Stimulated activated CD8-positive, alpha-beta memory T cell treated with anti-CD3 and anti-CD28 coated beads, Interleukin-7, amount 100 ng/mL, for 1 hour (primary cell): ENCODE results near the gene SAMD1.

Source experiments
- DNase-seq, 2 donors: peaks; one replicate each; pipeline ENCODE4 v3.0.0-alpha.2; 2020; ENCODE audit warnings: low read depth in 2 of 2

The SAMD1 gene

DNA sequence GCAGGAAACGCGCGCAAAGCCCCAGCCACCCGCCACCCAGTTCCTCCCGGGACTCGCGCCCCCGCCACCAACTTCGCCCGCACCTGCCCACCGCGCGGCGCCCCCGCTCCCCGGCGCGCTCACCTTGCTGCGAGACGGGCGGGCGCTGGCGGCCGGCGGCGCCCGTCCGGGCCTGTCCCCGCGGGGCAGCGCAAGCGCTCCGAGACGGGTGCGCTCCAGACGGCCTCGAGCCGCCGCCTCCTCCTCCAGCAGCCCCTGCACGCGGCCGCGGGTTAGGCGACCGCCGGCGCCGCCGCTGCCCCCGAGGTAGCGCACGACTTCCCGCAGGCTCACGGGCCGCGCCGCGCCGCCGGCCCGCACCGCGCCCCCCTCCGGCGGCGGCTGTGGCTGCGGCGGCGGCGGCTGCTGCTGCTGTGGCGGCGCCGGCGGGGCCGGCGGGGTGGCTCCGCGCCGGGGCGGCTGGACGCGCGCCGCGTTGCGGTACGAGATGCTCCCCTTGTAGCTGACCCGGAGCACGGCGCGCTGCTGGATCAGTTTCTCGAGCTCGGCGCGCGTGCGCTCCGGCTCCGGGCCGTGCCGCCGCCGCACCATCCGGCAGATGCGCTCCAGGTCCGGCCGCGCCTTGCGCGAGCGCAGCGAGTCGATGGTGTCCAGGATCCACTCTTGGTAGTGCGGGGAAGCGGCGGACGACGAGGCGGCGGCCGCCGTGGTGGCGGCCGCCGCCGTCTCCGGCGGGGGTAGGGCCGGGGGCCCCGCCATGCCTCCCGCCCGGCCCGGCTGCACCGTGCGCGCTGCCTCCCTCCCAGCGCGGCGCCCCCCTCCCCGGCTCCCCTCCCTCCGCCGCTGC lies 666 bp downstream of the SAMD1 start:
- no peak for DNase-seq

- DNase-seq: no peak
Measured at GRCh38 chr19:14089412-14089661, 1.2 kb downstream of the SAMD1 start.

GRCh38 chr19:14088634-14089411 lies 1.7 kb downstream of the SAMD1 start:
- DNase-seq: no peak

- DNase-seq: no peak
Measured at GRCh38 chr19:14086098-14086497, 4.5 kb downstream of the SAMD1 start.

DNA sequence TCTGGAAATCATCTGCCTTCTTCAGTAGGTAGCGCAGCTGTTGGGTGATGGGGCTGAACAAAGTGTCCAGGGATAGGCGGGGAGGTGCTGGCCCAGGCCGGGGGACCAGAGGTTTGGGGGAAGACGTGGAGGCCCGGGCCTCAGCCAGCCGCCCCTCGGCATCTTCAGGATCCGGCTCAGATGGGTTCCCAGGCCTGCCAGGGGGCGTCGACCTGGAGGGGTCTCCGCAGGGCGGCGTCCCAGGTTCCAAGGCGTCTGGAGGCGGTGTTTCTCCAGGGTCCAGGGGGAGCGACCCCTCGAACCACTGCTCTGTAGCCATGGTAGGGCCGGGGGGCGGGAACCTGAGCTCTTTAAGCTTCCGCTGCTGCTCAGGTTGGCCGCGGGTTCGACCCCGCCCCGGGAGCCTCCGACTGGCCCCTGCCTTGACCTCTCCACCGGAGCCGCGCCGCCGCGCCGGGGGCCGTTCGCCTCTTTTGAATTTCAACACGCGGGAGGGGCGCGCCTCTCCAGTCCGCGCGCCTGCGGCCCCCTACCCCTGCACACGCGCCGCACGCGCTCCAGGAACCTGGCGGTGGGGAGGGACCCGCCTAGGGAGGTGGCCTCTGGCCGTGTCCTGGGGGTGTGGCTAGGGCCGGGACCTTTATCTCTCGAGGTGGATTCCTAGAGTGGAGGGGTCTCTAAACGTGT lies 5.1 kb downstream of the SAMD1 start, which contains the start of gene C19orf67:
Gene C19orf67, minus strand, starts transcription at position 475 of the 687 bp plus-strand sequence. Its CDS starts 156 bp downstream, at position 319.
- no peak for DNase-seq

DNA sequence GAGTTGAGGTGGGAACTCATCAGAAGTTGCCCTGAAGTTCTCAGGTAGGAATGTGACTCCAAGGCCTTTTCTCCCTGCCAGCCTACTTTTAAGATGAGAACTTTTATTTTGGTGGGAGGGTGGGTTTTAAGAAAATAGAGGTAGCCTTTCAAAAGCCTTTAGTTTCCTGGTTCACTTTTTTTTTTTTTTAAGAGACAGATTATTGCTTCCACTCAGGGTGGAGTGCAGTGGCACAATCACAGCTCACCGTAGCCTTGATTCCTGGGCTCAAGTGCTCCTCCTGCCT lies 7.9 kb downstream of the SAMD1 start:
- no peak for DNase-seq

DNA sequence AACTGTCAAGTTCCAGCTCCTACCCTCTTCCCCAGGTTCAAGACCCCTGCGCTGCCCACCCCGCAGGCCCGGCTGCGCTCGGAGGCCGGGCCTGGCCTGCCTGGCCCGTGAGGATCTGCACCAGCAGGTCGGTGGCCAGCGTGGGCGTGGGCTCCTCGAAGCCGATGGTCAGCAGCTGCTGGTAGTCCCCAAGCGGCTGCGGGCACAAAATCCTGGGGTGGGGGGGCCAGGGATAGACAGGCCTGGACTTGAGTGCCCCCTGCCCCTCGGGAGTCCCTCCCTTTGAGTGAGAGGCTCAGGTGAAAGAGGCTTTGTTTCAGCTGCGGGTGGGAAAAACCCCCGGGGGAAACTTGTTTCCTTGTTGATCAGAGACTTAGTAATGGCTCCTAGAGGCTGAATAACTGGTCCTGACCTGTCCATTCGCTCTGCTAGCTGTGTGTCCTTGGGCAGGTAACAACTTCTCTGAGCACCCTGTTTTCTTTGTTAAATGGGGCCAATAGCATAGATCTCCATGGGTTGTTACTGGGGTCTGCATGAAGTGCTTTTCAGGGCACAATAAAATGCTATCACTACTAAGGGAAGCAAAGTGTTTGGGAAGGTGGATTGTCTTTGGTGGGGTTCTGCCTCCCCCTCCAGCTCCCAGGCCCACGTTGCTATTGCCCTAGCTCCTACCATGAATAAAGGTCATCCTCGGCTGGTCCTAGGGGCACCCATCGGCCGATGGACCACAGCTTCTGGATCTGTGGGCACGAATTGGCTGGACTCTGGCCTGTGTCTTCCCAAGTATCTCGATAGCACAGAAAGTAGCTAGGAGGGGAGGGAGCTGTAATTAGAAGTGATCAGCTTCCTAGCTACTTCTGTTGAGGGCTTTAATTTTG lies 8.5 kb downstream of the SAMD1 start:
- DNase-seq: no peak

DNA sequence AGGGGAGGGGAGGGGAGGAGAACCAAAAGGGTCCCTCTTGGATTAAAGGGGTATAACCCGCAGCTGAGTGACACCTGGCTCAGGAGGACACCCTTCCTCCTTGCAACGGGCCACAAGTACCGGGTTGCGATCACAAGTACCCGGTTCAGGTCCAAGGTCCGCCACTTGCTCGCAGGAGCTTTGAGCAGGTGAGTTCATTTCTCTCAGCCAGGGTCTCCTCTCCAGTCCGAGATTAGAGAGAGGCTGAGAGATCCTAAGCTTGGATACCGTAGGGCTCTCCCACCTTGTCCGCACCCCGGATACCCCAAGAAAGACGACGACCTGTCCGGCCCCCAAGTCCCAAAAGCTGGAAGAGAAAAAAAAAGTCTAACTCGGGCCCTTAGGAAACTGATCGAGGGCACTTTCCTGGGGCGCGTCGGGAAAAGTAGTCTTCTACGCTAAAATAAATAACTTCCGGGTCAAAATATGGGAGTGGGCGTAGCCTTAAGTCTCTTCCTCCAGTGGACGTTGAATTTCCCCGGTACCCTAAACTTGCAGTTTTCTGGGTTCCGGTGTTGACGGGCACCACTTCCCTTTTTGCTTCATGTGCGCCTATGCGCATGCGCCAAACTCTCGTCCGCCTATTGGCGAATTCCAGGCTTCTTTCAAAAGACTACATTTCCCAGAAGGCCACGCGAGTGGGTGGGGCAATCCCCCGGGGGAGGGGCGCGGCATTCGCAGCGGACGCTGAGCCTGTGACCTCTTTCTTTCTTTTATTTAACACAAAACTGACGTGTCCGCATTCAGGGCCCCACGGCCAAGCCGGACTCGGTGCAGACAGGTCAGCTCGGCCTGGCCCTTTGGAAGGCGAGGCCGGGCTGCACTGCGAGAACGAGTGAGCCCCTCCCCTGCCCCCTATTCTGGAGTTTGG lies 9.4 kb downstream of the SAMD1 start:
- peak; percentile 99 for DNase-seq

- no peak for DNase-seq
Measured at GRCh38 chr19:14078411-14078810, 12.1 kb downstream of the SAMD1 start.

DNA sequence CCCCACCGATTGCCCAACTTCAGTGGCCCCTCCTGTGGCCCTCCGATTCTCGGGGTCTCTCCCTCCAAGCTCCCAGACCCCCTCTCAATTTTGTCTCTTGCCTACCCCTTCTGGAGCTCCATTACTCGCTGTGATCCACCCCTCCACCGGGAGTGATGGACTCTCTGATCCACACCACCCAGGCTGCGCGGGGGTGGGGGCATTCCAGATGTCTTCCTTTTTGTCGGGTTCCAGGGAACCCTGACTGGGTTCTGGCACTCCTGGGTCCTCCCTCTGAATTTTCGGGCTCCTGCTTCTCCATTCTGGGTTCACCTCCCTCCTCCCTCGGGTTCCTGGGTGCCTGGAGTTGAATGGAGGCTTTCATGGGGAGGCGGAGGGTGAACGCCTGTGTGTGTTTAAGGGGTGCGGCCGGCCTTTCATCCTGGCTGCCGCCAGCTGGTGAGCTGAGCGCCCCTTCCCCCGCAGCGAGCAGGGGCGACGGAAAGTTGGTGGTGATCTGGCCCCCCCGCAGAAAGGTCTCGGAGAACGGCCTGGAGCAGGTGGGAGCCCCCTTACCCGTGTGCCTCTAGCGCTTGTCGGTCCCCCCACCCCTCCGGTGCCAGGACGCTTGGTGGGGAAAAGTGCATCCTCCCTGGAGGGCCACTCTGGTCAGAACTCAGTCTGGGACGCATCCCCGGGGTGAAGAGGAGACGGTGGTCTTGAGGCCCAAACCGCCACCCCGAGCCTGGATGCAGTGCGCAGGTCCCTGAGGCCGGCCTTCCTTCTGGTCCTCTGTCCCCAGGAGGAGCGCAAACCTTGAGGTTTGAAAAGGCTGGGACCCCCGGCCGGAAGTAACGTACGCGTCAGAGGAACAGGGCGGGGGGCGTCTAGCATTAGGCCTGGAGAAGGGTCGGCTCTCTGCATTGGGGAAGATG lies 16.4 kb downstream of the SAMD1 start:
- no peak for DNase-seq

DNA sequence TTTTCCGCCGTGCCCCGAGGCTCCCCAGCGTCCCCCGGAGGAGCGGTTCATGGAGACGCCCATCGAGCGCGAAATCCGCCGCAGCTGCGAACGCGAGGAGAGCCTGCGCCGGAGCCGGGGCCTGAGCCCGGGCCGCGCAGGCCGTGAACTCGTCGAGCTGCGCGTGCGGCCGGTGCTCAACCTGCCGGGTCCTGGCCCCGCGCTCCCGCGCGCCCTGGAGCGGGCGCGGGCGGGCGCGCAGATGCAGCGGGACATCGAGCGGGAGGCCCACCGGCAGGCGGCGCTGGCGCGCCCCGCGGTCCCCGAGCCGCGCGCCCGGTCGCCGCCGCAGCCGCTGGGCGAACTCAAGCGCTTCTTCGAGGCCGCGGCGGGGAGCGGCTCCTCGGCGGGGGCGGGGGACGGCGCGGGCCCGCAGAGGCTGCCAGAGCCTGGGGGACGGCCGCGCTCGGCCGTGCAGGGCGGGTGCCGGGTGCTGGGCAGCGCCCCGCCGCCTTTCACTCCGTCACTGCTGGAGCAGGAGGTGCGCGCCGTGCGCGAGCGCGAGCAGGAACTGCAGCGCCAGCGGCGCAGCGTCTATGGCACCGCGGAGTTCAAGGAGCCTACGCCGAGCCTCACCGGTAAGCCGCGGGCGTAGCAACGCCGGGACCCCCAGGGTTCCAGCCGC lies 17.2 kb downstream of the SAMD1 start:
- peak; percentile 41 to 50 for DNase-seq

- DNase-seq: no peak
Measured at GRCh38 chr19:14072535-14073260, 17.9 kb downstream of the SAMD1 start, which contains the start of gene MISP3. TSS of gene MISP3 (plus strand) at chr19:14072786. CDS start at chr19:14073310, 524 bp downstream.

- no peak for DNase-seq
Measured at GRCh38 chr19:14070268-14071050, 20.1 kb downstream of the SAMD1 start.

DNA sequence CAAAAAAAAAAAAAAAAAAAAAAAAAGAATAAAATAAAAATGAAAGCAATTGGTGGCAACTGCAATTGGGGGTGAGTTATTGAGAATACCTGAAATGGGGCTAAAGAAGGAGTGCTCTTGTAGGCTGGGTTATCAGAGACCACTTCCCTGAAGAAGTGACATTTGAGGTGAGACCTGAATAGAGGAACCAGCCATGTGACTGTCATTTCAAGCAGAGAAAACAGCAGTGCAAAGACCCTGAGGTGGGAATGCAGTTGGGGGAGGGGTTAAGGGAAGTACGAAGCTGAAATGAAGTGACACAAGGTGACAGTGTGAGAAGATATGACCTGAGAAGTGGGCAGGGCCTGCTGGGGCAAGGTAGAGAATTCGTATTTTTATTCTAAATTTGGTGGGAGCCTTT lies 24.4 kb downstream of the SAMD1 start:
- no peak for DNase-seq

- DNase-seq: no peak
Measured at GRCh38 chr19:14063105-14063504, 27.4 kb downstream of the SAMD1 start.

- no peak for DNase-seq
Measured at GRCh38 chr19:14062558-14062855, 28.0 kb downstream of the SAMD1 start.

GRCh38 chr19:14061751-14062557 lies 28.6 kb downstream of the SAMD1 start, which contains the start of gene PALM3:
TSS of gene PALM3 (minus strand) at chr19:14062076. CDS start at chr19:14061980, 96 bp downstream.
- no peak for DNase-seq
